ENCODE measurements around the gene CD40. TPM values are rescaled to one million over a fixed set of nuclear protein-coding genes. Genes with fewer than 3 reads are reported as not detected.
"Not testable (repeated sequence)": the region's sequence is repeated elsewhere in the genome, so short reads cannot be mapped to it uniquely, and the experiment has no call there.

CD40 gene
- total RNA-seq, 1 donor from 2014 or later: 35.7 TPM

- no peak for ATAC-seq
- DNase-seq: no peak
- TF ChIP-seq CTCF (IDR thresholded peaks at IDR 0.05): no peak
- peak overlapping the region; percentile 89 for H3K4me3 ChIP-seq
- H3K9me3 ChIP-seq: no peaks in the 10 kb centered on the region
- no peaks in the 10 kb centered on the region for H3K27me3 ChIP-seq (ENCODE audit: low read depth)
- H3K27ac ChIP-seq: peak overlapping the region; percentile 99
- peaks cover 56% of the 10 kb centered on the region for H3K4me1 ChIP-seq
- H3K36me3 ChIP-seq: no peaks in the 10 kb centered on the region
- intact Hi-C loops (cut with DNase I): no loop called here
Measured at GRCh38 chr20:46088409-46089166, 29.5 kb upstream of the CD40 start.

GRCh38 chr20:46089167-46089416, 29.0 kb upstream of the CD40 start:
- Histone ChIP-seq H3K4me3 (peak overlapping the region; percentile 89), H3K27ac (peak overlapping the region; percentile 99), H3K9me3 (no peaks in the 10 kb centered on the region), H3K4me1 (peaks cover 51% of the 10 kb centered on the region), H3K27me3 (ENCODE audit: low read depth) (no peaks in the 10 kb centered on the region), H3K36me3 (no peaks in the 10 kb centered on the region)
- no peak for TF ChIP-seq CTCF (IDR thresholded peaks at IDR 0.05)
- ATAC-seq (peak; percentile 67 to 75), DNase-seq (peak; percentile 82)
- intact Hi-C loops (cut with DNase I): no loop called here

- intact Hi-C loops (cut with DNase I): no loop called here
- Histone ChIP-seq H3K27ac (peak within 1 kb of the TSS; percentile 99), H3K9me3 (no peaks in the 10 kb centered on the region), H3K27me3 (ENCODE audit: low read depth) (no peaks in the 10 kb centered on the region), H3K4me1 (peaks cover 45% of the 10 kb centered on the region), H3K36me3 (no peaks in the 10 kb centered on the region), H3K4me3 (peak within 1 kb of the TSS; percentile 89)
- TF ChIP-seq CTCF (IDR thresholded peaks at IDR 0.05): peak; percentile 34
- DNase-seq: peak; percentile 98
- peak; percentile 98 to 99 for ATAC-seq
Measured at GRCh38 chr20:46089417-46090388, 28.4 kb upstream of the CD40 start, which contains the start of gene NCOA5. Gene NCOA5, minus strand, starts transcription at chr20:46089962. Its CDS starts 10,538 bp downstream, at chr20:46079424.

- H3K36me3 ChIP-seq; DNase-seq; H3K27me3 ChIP-seq (ENCODE audit: low read depth); H3K27ac ChIP-seq; H3K9me3 ChIP-seq; H3K4me3 ChIP-seq; ATAC-seq; intact Hi-C loops (cut with DNase I): not testable (repeated sequence)
- peaks cover 23% of the 10 kb centered on the region for H3K4me1 ChIP-seq
Measured at GRCh38 chr20:46091622-46092535, 26.2 kb upstream of the CD40 start.

- intact Hi-C loops (cut with DNase I): no loop called here
- H3K36me3 ChIP-seq: no peaks in the 10 kb centered on the region
- H3K4me3 ChIP-seq: no peak overlapping the region
- no peaks in the 10 kb centered on the region for H3K9me3 ChIP-seq
- no peak for TF ChIP-seq CTCF (IDR thresholded peaks at IDR 0.05)
- DNase-seq (no peak), ATAC-seq (no peak)
- H3K27ac ChIP-seq: no peak overlapping the region
- peaks cover 7% of the 10 kb centered on the region for H3K4me1 ChIP-seq
- no peaks in the 10 kb centered on the region for H3K27me3 ChIP-seq (ENCODE audit: low read depth)
Measured at GRCh38 chr20:46093531-46093930, 24.6 kb upstream of the CD40 start.
